ENCODE data around the gene FRMD1. TPM values are rescaled to one million over a fixed set of nuclear protein-coding genes. Genes with fewer than 3 reads are reported as not detected.

Gene FRMD1
- total and polyA plus RNA-seq, 2 of the 8 experiments (the other 6 are each of a cell fraction or from before 2014, with no cell fraction given): 0.36 TPM; not detected in 1

GRCh38 chr6:168125429-168126001 is 46.5 kb upstream of the FRMD1 start:
- Histone ChIP-seq H3K4ac (replicated peaks; ENCODE audit: insufficient read length, low read depth, low read length) (no peak overlapping the region), H4K8ac (ENCODE audit: extremely low read depth, insufficient read depth, low read length) (no peak overlapping the region; the same call in 1 of the 2 replicates), H3K18ac (ENCODE audit: extremely low read depth, low read length) (no peak overlapping the region), H2BK20ac (ENCODE audit: low read length) (no peak overlapping the region), H4K20me1 (replicated peaks in 1 of 2; ENCODE audit: control insufficient read depth in 1 of 2, insufficient read depth in 2 of 2, low read length in 2 of 2) (no peaks in the 10 kb centered on the region), H3K79me2 (ENCODE audit: control insufficient read depth in 1 of 2, insufficient read depth in 2 of 2, low read length in 2 of 2) (no peaks in the 10 kb centered on the region), H3K27me3 (replicated peaks in 1 of 4; ENCODE audit: control insufficient read depth in 3 of 4, extremely low read depth in 1 of 4, insufficient read depth in 3 of 4, low read length in 3 of 4) (no peaks in the 10 kb centered on the region; a peak in 1 of 7 replicates), H3K4me1 (replicated peaks in 1 of 4; ENCODE audit: control insufficient read depth in 3 of 4, insufficient read depth in 4 of 4, low read length in 3 of 4) (peaks cover 0 to 3% (median 2%) of the 10 kb centered on the region in 4 experiments; a peak in 4 of 7 replicates), H3K14ac (ENCODE audit: insufficient read length) (no peak overlapping the region), H3K4me2 (ENCODE audit: insufficient read depth in 1 of 2, low read depth in 2 of 2, low read length in 2 of 2) (no peak overlapping the region), H3K23ac (ENCODE audit: insufficient read length) (no peak overlapping the region), H4K5ac (ENCODE audit: insufficient read length, low read depth, low read length) (no peak overlapping the region), H2BK5ac (ENCODE audit: low read depth, low read length) (no peak overlapping the region), H2BK120ac (replicated peaks; ENCODE audit: low read depth, low read length) (no peak overlapping the region), H3K56ac (replicated peaks; ENCODE audit: insufficient read length, low read depth, low read length) (no peak overlapping the region), H3K9ac (replicated peaks in 1 of 4; ENCODE audit: extremely low read depth in 1 of 4, low read depth in 3 of 4, low read length in 3 of 4) (no peak overlapping the region), H3K4me3 (ENCODE audit: extremely low read depth in 1 of 4, insufficient read depth in 2 of 4, low read depth in 3 of 4, low read length in 4 of 4) (no peak overlapping the region), H3K9me3 (ENCODE audit: insufficient read depth in 2 of 2, low read depth in 1 of 2, low read length in 1 of 2) (no peaks in the 10 kb centered on the region), H3K27ac (ENCODE audit: low read depth, low read length) (no peak overlapping the region), H3K36me3 (ENCODE audit: control insufficient read depth in 2 of 4, insufficient read depth in 4 of 4, low read length in 3 of 4) (no peaks in the 10 kb centered on the region), H2BK15ac (ENCODE audit: low read length) (no peak overlapping the region), H3K79me1 (ENCODE audit: low read depth, low read length) (no peaks in the 10 kb centered on the region), H2AFZ (ENCODE audit: low read length) (no peak overlapping the region), H4K91ac (replicated peaks; ENCODE audit: insufficient read length, low read length) (no peak overlapping the region), H3K23me2 (ENCODE audit: low read depth, low read length) (no peaks in the 10 kb centered on the region), H2AK5ac (ENCODE audit: low read depth, low read length) (no peak overlapping the region), H2BK12ac (ENCODE audit: low read depth, low read length) (no peak overlapping the region)
- DNase-seq (ENCODE audit: low read depth in 1 of 2, low spot score in 2 of 2) (no peak), FAIRE-seq (no peak)
- TF ChIP-seq GTF2F1 (IDR thresholded peaks at IDR 0.05; ENCODE audit: borderline replicate concordance, low read depth, low read length): no peak
- no peak for TF ChIP-seq ATF2 (IDR thresholded peaks at IDR 0.05; ENCODE audit: low read length)
- TF ChIP-seq POLR2AphosphoS5 (IDR thresholded peaks at IDR 0.05; ENCODE audit: low read depth, low read length): no peak
- no peak for TF ChIP-seq RXRA (IDR thresholded peaks at IDR 0.05; ENCODE audit: insufficient read depth, low read depth, low read length)
- CTCF ChIA-PET (ENCODE audit: partially characterized antibody): interaction anchor here (0.7 to 1.1 kb wide), 3 partner anchors 13 to 208 kb away, joined by 3 read pairs; no protein-coding TSS in a partner anchor
- 91% methylated on average over 22 of the region's 22 CpGs; no CpG with 5 or more reads in 1 of the 2 experiments for WGBS, 2 experiments (ENCODE audit: extremely low coverage in 1 of 2, insufficient coverage in 1 of 2, insufficient read length in 1 of 2, insufficient replicate concordance in 2 of 2, low coverage in 1 of 2, low lambda C conversion rate in 2 of 2, missing lambda C conversion rate in 1 of 2)
- POLR2A ChIA-PET (ENCODE audit: partially characterized antibody): no interaction called here
